HepG2 (cell line): ENCODE results near the gene UTRN. TPM values are rescaled to one million over a fixed set of nuclear protein-coding genes. Genes with fewer than 3 reads are reported as not detected.

Source experiments
- AGO2 ChIP-seq: fragments of 200-400 bp; formaldehyde crosslinking; optimal IDR thresholded peaks from 2 replicates; pipeline ENCODE3; 2017; ENCODE audit warnings: mild to moderate bottlenecking, low read depth, low read length, moderate library complexity
- EED ChIP-seq: sonication (generic); formaldehyde crosslinking; IDR thresholded peaks from 2 replicates; pipeline ENCODE4 v1.5.0; 2020; ENCODE audit warnings: mild to moderate bottlenecking, missing genetic modification reagents
- KAT2B ChIP-seq: fragments of 150-350 bp; IDR thresholded peaks from 2 replicates; pipeline ENCODE4 v1.6.1; 2014; ENCODE audit warnings: low read depth, low read length, borderline replicate concordance
- KAT7 ChIP-seq: IDR thresholded peaks from 2 replicates; pipeline ENCODE4 v1.6.1; 2018; ENCODE audit warnings: borderline replicate concordance, missing compliant biosample characterization
- KDM2A ChIP-seq: sonication (generic); formaldehyde crosslinking; IDR thresholded peaks from 2 replicates; pipeline ENCODE4 v1.4.0; 2020; ENCODE audit warnings: low read depth, missing genetic modification reagents, borderline replicate concordance
- KDM6A ChIP-seq: IDR thresholded peaks from 2 replicates; pipeline ENCODE4 v1.6.1; 2016; ENCODE audit warnings: low read depth
- MATR3 ChIP-seq: sonication (generic); formaldehyde crosslinking; IDR thresholded peaks from 2 replicates; pipeline ENCODE4 v1.4.0; 2020; ENCODE audit warnings: missing genetic modification reagents
- MBNL3 ChIP-seq: fragments of 250-450 bp; sonication (Bioruptor Pico); conservative IDR thresholded peaks from 2 replicates; pipeline ENCODE4 v1.8.0; 2022; ENCODE audit warnings: mild to moderate bottlenecking, inconsistent platforms
- NPAS2 ChIP-seq: sonication (generic); formaldehyde crosslinking; IDR thresholded peaks from 2 replicates; pipeline ENCODE4 v1.8.0; 2022; ENCODE audit warnings: mild to moderate bottlenecking, missing genetic modification reagents, borderline replicate concordance
- NRL ChIP-seq: sonication (generic); formaldehyde crosslinking; IDR thresholded peaks from 2 replicates; pipeline ENCODE4 v1.5.0; 2020; ENCODE audit warnings: missing genetic modification reagents, mild to moderate bottlenecking, moderate library complexity, borderline replicate concordance
- PCBP2 ChIP-seq: fragments of 200-400 bp; formaldehyde crosslinking; optimal IDR thresholded peaks from 2 replicates; pipeline ENCODE3; 2018; ENCODE audit warnings: low read length, low read depth; ENCODE audit not compliant: poor library complexity, severe bottlenecking
- ZNF460 ChIP-seq: sonication (generic); formaldehyde crosslinking; IDR thresholded peaks from 2 replicates; pipeline ENCODE4 v1.5.1; 2020; ENCODE audit warnings: missing genetic modification reagents, mild to moderate bottlenecking, borderline replicate concordance
- ZNF558 ChIP-seq: sonication (generic); formaldehyde crosslinking; IDR thresholded peaks from 2 replicates; pipeline ENCODE4 v1.9.0; 2022; ENCODE audit warnings: mild to moderate bottlenecking, missing genetic modification reagents, borderline replicate concordance
- ZNF766 ChIP-seq: sonication (generic); formaldehyde crosslinking; IDR thresholded peaks from 2 replicates; pipeline ENCODE4 v1.5.0; 2020; ENCODE audit warnings: missing genetic modification reagents, borderline replicate concordance
- ZNF841 ChIP-seq: sonication (generic); formaldehyde crosslinking; IDR thresholded peaks from 2 replicates; pipeline ENCODE4 v1.8.1; 2023; ENCODE audit warnings: missing genetic modification reagents, borderline replicate concordance
- polyA plus RNA-seq, 8 experiments: library from polyadenylated mRNA; depleted of rRNA in 3 of 8; stranded (reverse) in 7 of 8; unstranded in 1 of 8; fragments of >200 nt; fragmentation: Illumina TruSeq in 4 of 8; extraction: Trizol in 4 of 8; gene quantifications; 2 replicates each; pipeline versions ENCODE4 v1.2.1 to v1.2.3, GENCODE V29; 2011 to 2016; ENCODE audit warnings: low read depth in 4 of 8, missing spikeins in 1 of 8, mixed read lengths in 1 of 8; ENCODE audit not compliant: insufficient read depth in 1 of 8
- total RNA-seq, 5 experiments: library from RNA; depleted of rRNA; stranded (reverse); fragments of >200 nt; fragmentation: Illumina TruSeq; extraction: Trizol; gene quantifications; 2 replicates each; pipeline ENCODE4 v1.2.3, GENCODE V29; 2016; ENCODE audit warnings: low read depth in 1 of 5
- TF ChIP-seq, protein P1 (sequence below): IDR thresholded peaks from 2 replicates; pipeline ENCODE4 v1.6.1; 2012; ENCODE audit warnings: low read depth, low read length, improper control_type of control experiment
- TF ChIP-seq, protein P2 (sequence below): sonication (generic); formaldehyde crosslinking; IDR thresholded peaks from 2 replicates; pipeline ENCODE4 v1.4.0; 2020; ENCODE audit warnings: mild to moderate bottlenecking, missing genetic modification reagents
- TF ChIP-seq, protein P3 (sequence below): IDR thresholded peaks from 2 replicates; pipeline ENCODE4 v1.6.1; 2016; ENCODE audit warnings: mild to moderate bottlenecking, missing biosample characterization, missing genetic modification reagents
- TF ChIP-seq, protein P4 (sequence below), 2 experiments: sonication (generic) in 1 of 2; formaldehyde crosslinking in 1 of 2; IDR thresholded peaks; 2 replicates each; pipeline versions ENCODE4 v1.5.1 to v1.6.1; 2011 to 2020; ENCODE audit warnings: borderline replicate concordance in 1 of 2, low read depth in 1 of 2, low read length in 1 of 2, mild to moderate bottlenecking in 1 of 2, missing genetic modification reagents in 1 of 2, moderate library complexity in 1 of 2
- TF ChIP-seq, protein P5 (sequence below): sonication (generic); formaldehyde crosslinking; IDR thresholded peaks from 2 replicates; pipeline ENCODE4 v1.4.0; 2020; ENCODE audit warnings: missing genetic modification reagents

UTRN gene
- total and polyA plus RNA-seq, 2 of the 13 experiments (the other 11 are each of a cell fraction or from before 2014, with no cell fraction given) = 102 to 116 TPM

DNA sequence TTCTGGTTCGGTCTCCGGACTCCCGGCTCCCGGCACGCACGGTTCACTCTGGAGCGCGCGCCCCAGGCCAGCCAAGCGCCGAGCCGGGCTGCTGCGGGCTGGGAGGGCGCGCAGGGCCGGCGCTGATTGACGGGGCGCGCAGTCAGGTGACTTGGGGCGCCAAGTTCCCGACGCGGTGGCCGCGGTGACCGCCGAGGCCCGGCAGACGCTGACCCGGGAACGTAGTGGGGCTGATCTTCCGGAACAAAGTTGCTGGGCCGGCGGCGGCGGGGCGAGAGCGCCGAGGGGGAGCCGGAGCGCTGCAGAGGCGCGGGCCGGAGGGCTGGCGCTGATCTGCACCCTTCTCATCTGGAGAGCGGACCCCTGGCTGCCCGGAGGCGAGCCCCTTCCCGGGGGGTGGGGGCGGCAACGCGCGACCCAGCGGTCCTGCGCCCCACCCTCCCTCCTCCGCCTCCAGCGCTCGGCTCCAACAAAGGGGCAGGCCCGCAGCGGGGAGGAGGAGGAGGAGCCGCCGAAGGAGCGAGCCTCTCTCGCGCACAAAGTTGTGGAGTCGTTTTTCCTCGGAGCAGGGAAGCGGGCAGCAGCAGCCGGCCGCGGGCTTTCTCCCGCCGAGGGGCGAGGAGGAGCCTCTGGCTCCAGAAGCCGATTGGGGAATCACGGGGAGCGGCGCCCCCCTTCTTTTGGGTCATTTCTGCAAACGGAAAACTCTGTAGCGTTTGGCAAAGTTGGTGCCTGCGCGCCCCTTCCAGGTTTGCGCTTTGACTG lies at the start of gene UTRN (continued):
- TF ChIP-seq, protein P1, sequence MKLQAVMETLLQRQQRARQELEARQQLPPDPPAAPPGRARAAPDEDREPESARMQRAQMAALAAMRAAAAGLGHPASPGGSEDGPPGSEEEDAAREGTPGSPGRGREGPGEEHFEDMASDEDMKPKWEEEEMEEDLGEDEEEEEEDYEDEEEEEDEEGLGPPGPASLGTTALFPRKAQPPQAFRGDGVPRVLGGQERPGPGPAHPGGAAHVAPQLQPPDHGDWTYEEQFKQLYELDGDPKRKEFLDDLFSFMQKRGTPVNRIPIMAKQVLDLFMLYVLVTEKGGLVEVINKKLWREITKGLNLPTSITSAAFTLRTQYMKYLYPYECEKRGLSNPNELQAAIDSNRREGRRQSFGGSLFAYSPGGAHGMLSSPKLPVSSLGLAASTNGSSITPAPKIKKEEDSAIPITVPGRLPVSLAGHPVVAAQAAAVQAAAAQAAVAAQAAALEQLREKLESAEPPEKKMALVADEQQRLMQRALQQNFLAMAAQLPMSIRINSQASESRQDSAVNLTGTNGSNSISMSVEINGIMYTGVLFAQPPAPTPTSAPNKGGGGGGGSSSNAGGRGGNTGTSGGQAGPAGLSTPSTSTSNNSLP = no peak
- peak; percentile 78 for TF ChIP-seq AGO2
- TF ChIP-seq, protein P2, sequence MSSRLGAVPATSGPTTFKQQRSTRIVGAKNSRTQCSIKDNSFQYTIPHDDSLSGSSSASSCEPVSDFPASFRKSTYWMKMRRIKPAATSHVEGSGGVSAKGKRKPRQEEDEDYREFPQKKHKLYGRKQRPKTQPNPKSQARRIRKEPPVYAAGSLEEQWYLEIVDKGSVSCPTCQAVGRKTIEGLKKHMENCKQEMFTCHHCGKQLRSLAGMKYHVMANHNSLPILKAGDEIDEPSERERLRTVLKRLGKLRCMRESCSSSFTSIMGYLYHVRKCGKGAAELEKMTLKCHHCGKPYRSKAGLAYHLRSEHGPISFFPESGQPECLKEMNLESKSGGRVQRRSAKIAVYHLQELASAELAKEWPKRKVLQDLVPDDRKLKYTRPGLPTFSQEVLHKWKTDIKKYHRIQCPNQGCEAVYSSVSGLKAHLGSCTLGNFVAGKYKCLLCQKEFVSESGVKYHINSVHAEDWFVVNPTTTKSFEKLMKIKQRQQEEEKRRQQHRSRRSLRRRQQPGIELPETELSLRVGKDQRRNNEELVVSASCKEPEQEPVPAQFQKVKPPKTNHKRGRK (CRISPR knock-in tag) = no peak
- TF ChIP-seq MBNL3 = no peak
- TF ChIP-seq KAT2B = no peak
- TF ChIP-seq, protein P3, sequence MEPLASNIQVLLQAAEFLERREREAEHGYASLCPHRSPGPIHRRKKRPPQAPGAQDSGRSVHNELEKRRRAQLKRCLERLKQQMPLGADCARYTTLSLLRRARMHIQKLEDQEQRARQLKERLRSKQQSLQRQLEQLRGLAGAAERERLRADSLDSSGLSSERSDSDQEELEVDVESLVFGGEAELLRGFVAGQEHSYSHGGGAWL = peak; percentile 95
- TF ChIP-seq ZNF841 (CRISPR knock-in tag) = peak; percentile 72; the same call in 1 of the 2 replicates
- TF ChIP-seq KDM6A (CRISPR knock-in tag) = peak; percentile 4; the same call in 1 of the 2 replicates
- no peak; the same call in 1 of the 2 replicates for TF ChIP-seq ZNF460 (CRISPR knock-in tag)
- no peak for TF ChIP-seq NPAS2 (CRISPR knock-in tag)
- no peak for TF ChIP-seq PCBP2
- TF ChIP-seq, protein P4, sequence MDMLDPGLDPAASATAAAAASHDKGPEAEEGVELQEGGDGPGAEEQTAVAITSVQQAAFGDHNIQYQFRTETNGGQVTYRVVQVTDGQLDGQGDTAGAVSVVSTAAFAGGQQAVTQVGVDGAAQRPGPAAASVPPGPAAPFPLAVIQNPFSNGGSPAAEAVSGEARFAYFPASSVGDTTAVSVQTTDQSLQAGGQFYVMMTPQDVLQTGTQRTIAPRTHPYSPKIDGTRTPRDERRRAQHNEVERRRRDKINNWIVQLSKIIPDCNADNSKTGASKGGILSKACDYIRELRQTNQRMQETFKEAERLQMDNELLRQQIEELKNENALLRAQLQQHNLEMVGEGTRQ (IDR thresholded peaks at IDR 0.05; ENCODE audit: low read depth, low read length) = peak; percentile 43; the same call in 1 of the 2 replicates
- TF ChIP-seq, protein P4 (CRISPR knock-in tag; IDR thresholded peaks at IDR 0.05; ENCODE audit: borderline replicate concordance) = peak; percentile 74; the same call in 1 of the 2 replicates
- TF ChIP-seq, protein P5, sequence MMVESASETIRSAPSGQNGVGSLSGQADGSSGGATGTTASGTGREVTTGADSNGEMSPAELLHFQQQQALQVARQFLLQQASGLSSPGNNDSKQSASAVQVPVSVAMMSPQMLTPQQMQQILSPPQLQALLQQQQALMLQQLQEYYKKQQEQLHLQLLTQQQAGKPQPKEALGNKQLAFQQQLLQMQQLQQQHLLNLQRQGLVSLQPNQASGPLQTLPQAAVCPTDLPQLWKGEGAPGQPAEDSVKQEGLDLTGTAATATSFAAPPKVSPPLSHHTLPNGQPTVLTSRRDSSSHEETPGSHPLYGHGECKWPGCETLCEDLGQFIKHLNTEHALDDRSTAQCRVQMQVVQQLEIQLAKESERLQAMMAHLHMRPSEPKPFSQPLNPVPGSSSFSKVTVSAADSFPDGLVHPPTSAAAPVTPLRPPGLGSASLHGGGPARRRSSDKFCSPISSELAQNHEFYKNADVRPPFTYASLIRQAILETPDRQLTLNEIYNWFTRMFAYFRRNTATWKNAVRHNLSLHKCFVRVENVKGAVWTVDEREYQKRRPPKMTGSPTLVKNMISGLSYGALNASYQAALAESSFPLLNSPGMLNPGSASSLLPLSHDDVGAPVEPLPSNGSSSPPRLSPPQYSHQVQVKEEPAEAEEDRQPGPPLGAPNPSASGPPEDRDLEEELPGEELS = peak; percentile 65
- peak; percentile 84; the same call in 1 of the 2 replicates for TF ChIP-seq ZNF558 (CRISPR knock-in tag)
- no peak for TF ChIP-seq MATR3 (CRISPR knock-in tag)
- TF ChIP-seq EED (CRISPR knock-in tag) = peak; percentile 99
- TF ChIP-seq NRL = peak; percentile 94
- TF ChIP-seq KAT7 = peak; percentile 99
- TF ChIP-seq KDM2A (CRISPR knock-in tag) = peak; percentile 86
- peak; percentile 87; the same call in 1 of the 2 replicates for TF ChIP-seq ZNF766 (CRISPR knock-in tag)
